Right atrium auricular region (tissue), 2 donors: ENCODE results near the gene PDZD7. TPM values are rescaled to one million over a fixed set of nuclear protein-coding genes. Genes with fewer than 3 reads are reported as not detected.
A peak's percentile ranks its signal among the peaks of the same experiment; 100 is the strongest.

Experiments used
- DNase-seq: peaks from one replicate; pipeline ENCODE4 v3.0.0-alpha.2; 2019; ENCODE audit warnings: low spot score
- H3K27ac ChIP-seq, 2 donors: fragments of 200-600 bp; sonication (generic); 1 replicate in 1 of 2; 2 replicates in 1 of 2; pipeline ENCODE4 v1.5.1; 2016 to 2019
- H3K27me3 ChIP-seq, 2 donors: fragments of 200-600 bp; sonication (generic); one replicate each; pipeline versions ENCODE4 v1.5.1 to v1.6.0; 2017 to 2019
- H3K36me3 ChIP-seq: fragments of 200-600 bp; sonication (generic); one replicate; pipeline ENCODE4 v1.5.1; 2016
- H3K4me1 ChIP-seq, 2 donors: fragments of 200-600 bp; sonication (generic); one replicate each; pipeline versions ENCODE4 v1.5.1 to v1.6.0; 2017 to 2019
- H3K4me3 ChIP-seq, 2 donors: fragments of 200-600 bp; sonication (generic); 1 replicate in 1 of 2; 2 replicates in 1 of 2; pipeline ENCODE4 v1.5.1; 2017 to 2019; ENCODE audit warnings: mild to moderate bottlenecking in 1 of 2, moderate library complexity in 1 of 2
- H3K9me3 ChIP-seq, 2 donors: fragments of 200-600 bp; sonication (generic); one replicate each; pipeline ENCODE4 v1.5.1; 2019
- total RNA-seq, 2 donors: library from RNA; depleted of rRNA; stranded (reverse); fragments of >200 nt; gene quantifications; one replicate each; pipeline ENCODE4 v1.1.0, GENCODE V29; 2016
- TF ChIP-seq, protein P1 (sequence below), 2 donors: fragments of 200-600 bp; sonication (generic); IDR thresholded peaks; one replicate each; pipeline ENCODE4 v1.5.1; 2019; ENCODE audit warnings: antibody characterized with exemption in 2 of 2

The PDZD7 gene
- total RNA-seq, 2 donors from 2014 or later: 0.59 to 1.3 TPM

GRCh38 chr10:101053516-101053915 is 22.6 kb upstream of the PDZD7 start:
- H3K4me3 ChIP-seq: no peak overlapping the region
- no peaks in the 10 kb centered on the region for H3K9me3 ChIP-seq
- TF ChIP-seq, protein P1, sequence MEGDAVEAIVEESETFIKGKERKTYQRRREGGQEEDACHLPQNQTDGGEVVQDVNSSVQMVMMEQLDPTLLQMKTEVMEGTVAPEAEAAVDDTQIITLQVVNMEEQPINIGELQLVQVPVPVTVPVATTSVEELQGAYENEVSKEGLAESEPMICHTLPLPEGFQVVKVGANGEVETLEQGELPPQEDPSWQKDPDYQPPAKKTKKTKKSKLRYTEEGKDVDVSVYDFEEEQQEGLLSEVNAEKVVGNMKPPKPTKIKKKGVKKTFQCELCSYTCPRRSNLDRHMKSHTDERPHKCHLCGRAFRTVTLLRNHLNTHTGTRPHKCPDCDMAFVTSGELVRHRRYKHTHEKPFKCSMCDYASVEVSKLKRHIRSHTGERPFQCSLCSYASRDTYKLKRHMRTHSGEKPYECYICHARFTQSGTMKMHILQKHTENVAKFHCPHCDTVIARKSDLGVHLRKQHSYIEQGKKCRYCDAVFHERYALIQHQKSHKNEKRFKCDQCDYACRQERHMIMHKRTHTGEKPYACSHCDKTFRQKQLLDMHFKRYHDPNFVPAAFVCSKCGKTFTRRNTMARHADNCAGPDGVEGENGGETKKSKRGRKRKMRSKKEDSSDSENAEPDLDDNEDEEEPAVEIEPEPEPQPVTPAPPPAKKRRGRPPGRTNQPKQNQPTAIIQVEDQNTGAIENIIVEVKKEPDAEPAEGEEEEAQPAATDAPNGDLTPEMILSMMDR (IDR thresholded peaks at IDR 0.05): no peak
- peaks cover 20% of the 10 kb centered on the region in 2 donors for H3K27me3 ChIP-seq
- DNase-seq: no peak
- H3K4me1 ChIP-seq: peaks cover 0 to 10% of the 10 kb centered on the region in 2 donors
- H3K27ac ChIP-seq: no peak overlapping the region
- H3K36me3 ChIP-seq: no peaks in the 10 kb centered on the region

DNA sequence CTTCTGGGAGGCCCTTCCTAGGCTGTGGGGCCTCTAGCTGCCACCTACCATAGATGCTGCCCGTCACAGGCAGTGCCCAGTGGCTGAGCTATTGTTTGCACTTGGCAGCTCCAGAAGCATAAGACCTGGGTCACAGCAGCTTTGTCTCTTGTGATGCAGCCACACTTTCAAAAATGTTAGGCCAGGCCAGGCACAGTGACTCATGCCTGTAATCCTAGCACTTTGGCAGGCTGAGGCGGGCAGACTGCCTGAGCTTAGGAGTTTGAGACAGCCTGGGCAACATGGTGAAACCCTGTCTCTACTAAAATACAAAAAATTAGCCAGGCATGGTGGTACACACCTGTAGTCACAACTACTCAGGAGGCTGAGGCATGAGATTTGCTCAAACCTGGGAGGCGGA is 21.4 kb upstream of the PDZD7 start:
- DNase-seq: peak; percentile 67
- Histone ChIP-seq H3K27ac (peak overlapping the region in 1 of 2 donors; percentile 25), H3K4me1 (peaks cover 0 to 10% of the 10 kb centered on the region in 2 donors), H3K27me3 (peaks cover 25 to 29% of the 10 kb centered on the region in 2 donors), H3K4me3 (no peak overlapping the region), H3K9me3 (no peaks in the 10 kb centered on the region), H3K36me3 (no peaks in the 10 kb centered on the region)
- TF ChIP-seq, protein P1 (IDR thresholded peaks at IDR 0.05): no peak

GRCh38 chr10:101050208-101051069 is 19.5 kb upstream of the PDZD7 start:
- Histone ChIP-seq H3K36me3 (no peaks in the 10 kb centered on the region), H3K4me3 (peak overlapping the region in 1 of 2 donors; percentile 20), H3K27me3 (peaks cover 25 to 29% of the 10 kb centered on the region in 2 donors), H3K4me1 (peaks cover 0 to 10% of the 10 kb centered on the region in 2 donors), H3K27ac (no peak overlapping the region), H3K9me3 (no peaks in the 10 kb centered on the region)
- TF ChIP-seq, protein P1 (IDR thresholded peaks at IDR 0.05): peak; percentile 72 to 90
- peak; percentile 72 for DNase-seq

DNA sequence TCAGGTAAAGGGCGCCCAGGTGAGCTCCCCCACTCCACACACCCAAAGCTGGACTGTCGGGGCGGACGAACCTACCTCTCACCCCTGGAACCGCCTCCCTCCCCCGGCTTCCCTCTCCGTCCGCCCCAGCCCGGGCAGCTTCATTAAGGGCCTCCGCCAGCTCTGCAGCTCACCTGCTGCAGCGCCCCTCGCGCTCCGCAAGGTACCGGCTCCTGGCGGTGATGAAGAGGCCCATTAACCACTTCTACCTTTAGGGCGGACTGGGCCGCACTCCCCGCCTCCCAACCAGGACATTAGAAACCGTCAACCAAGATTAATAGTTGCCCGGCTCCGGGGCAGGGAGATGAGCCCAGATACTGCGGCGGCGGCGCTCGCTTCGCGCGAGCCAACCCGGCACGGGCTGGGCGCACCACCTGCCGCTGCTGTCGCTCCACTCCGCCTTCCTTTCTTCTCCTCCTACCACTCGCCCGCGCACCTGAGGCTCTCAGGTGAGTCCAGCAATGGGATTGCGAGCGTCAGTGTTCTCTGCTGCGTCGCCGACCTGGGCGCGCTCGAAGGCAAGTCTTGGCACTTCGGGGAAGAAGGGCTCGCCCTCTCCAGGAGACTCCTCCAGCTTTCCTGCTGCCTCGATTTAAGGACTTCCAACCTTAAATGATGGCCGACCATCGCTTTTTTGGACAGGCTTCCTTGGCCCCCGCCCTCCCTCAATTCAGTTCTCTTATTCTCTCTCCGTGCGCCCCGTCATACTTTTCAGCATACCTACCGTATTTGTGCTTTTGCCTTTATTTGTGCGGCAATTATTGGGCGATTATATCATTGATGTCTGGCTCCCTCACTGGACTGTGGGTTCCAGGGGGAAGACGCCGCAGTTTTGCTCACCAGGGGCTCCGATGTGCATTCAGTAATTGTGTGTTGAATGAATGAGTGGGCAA is 17.3 kb upstream of the PDZD7 start:
- no peak overlapping the region for H3K27ac ChIP-seq
- TF ChIP-seq, protein P1 (IDR thresholded peaks at IDR 0.05): no peak
- H3K27me3 ChIP-seq: peaks cover 25 to 29% of the 10 kb centered on the region in 2 donors
- H3K4me1 ChIP-seq: peaks cover 0 to 14% of the 10 kb centered on the region in 2 donors
- H3K36me3 ChIP-seq: no peaks in the 10 kb centered on the region
- H3K9me3 ChIP-seq: no peaks in the 10 kb centered on the region
- no peak overlapping the region for H3K4me3 ChIP-seq
- DNase-seq: no peak

DNA sequence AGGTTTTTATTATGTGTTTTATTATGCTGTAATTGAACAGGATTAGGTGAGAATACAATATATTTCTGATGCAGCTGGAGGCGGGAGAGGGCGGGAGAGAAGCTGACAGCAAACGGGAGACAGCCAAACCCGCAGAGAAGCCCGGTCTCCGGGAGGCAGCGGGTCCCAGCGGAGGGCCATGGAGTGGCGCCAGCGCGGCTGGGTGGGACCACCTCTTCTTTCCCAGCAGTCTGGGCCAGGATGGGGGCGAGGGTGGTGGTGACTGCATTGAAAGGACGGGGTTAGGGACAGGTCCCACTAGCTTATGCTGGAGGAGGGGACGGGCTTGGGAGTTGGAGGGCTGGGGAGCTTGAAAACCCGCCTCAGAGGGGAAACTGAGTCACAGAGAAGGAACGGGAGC is 16.3 kb upstream of the PDZD7 start:
- Histone ChIP-seq H3K4me3 (no peak overlapping the region), H3K9me3 (no peaks in the 10 kb centered on the region), H3K27ac (no peak overlapping the region), H3K27me3 (peaks cover 25 to 29% of the 10 kb centered on the region in 2 donors), H3K4me1 (peaks cover 0 to 19% of the 10 kb centered on the region in 2 donors), H3K36me3 (no peaks in the 10 kb centered on the region)
- TF ChIP-seq, protein P1 (IDR thresholded peaks at IDR 0.05): no peak
- DNase-seq: no peak
